GM23338 (cell line): ENCODE measurements around the gene GRXCR2.

ENCODE experiments used
- CREB1 ChIP-seq: fragments of 250-450 bp; sonication (Bioruptor Pico); IDR thresholded peaks from 2 replicates; pipeline ENCODE4 v1.5.0; 2020; ENCODE audit warnings: low read depth, mild to moderate bottlenecking, moderate library complexity
- EZH2 ChIP-seq: fragments of 200-600 bp; sonication (generic); IDR thresholded peaks from one replicate; pipeline ENCODE4 v1.8.0; 2017; ENCODE audit warnings: antibody characterized with exemption, mild to moderate bottlenecking, low read depth; ENCODE audit not compliant: unreplicated experiment
- EZH2phosphoT487 ChIP-seq: fragments of 200-600 bp; sonication (generic); IDR thresholded peaks from one replicate; pipeline ENCODE4 v1.8.1; 2018; ENCODE audit warnings: antibody characterized with exemption; ENCODE audit not compliant: unreplicated experiment
- NANOG ChIP-seq: IDR thresholded peaks from 2 replicates; pipeline ENCODE4 v1.6.1; 2016; ENCODE audit warnings: antibody characterized with exemption, borderline replicate concordance
- POLR2AphosphoS5 ChIP-seq: IDR thresholded peaks from 2 replicates; pipeline ENCODE4 v1.6.1; 2016; ENCODE audit warnings: antibody characterized with exemption, low read depth
- STAT1 ChIP-seq: IDR thresholded peaks from one replicate; pipeline ENCODE4 v1.6.1; 2016; ENCODE audit warnings: antibody characterized with exemption; ENCODE audit not compliant: unreplicated experiment
- TF ChIP-seq, protein P1 (sequence below), 2 experiments: fragments of 200-600 bp in 1 of 2; sonication (generic) in 1 of 2; conservative IDR thresholded peaks; 2 replicates each; pipeline versions ENCODE4 v1.5.1 to v1.6.1; 2016 to 2017; ENCODE audit warnings: antibody characterized with exemption in 2 of 2, low read depth in 2 of 2, mild to moderate bottlenecking in 2 of 2, moderate library complexity in 1 of 2

DNA sequence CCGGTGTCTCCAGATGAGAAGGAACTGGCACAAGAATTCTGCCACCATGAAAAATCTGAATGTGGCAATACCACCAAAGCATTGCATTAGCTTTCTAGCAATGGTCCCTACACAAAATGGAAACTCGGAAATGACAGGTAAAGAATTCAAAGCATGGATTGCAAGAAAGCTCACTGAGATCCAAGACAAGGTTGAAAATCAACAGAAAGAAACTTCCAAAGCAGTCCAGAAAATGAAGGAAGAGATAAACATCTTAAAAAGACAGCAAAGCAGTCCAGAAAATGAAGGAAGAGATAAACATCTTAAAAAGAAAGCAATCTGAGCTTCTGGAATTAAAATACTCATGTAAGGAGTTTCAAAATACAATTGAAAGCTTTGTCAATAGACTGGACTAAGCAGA, 16.8 kb upstream of the GRXCR2 start:
- TF ChIP-seq POLR2AphosphoS5 (no peak), STAT1 (no peak), EZH2 (no peak), EZH2phosphoT487 (no peak), CREB1 (CRISPR knock-in tag) (no peak), NANOG (no peak)
- TF ChIP-seq, protein P1, sequence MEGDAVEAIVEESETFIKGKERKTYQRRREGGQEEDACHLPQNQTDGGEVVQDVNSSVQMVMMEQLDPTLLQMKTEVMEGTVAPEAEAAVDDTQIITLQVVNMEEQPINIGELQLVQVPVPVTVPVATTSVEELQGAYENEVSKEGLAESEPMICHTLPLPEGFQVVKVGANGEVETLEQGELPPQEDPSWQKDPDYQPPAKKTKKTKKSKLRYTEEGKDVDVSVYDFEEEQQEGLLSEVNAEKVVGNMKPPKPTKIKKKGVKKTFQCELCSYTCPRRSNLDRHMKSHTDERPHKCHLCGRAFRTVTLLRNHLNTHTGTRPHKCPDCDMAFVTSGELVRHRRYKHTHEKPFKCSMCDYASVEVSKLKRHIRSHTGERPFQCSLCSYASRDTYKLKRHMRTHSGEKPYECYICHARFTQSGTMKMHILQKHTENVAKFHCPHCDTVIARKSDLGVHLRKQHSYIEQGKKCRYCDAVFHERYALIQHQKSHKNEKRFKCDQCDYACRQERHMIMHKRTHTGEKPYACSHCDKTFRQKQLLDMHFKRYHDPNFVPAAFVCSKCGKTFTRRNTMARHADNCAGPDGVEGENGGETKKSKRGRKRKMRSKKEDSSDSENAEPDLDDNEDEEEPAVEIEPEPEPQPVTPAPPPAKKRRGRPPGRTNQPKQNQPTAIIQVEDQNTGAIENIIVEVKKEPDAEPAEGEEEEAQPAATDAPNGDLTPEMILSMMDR (conservative IDR thresholded peaks at IDR 0.05; ENCODE audit: low read depth in 2 of 2), result no peak
